H1 (cell line): ENCODE results near the gene CENPB. TPM values are rescaled to one million over a fixed set of nuclear protein-coding genes. Genes with fewer than 3 reads are reported as not detected.

Experiments used
- CTCF ChIA-PET: fragments of 300-600 bp; sonication (Branson Sonifier 250); formaldehyde crosslinking; loops from one replicate; lab custom pipeline; 2021; ENCODE audit not compliant: partially characterized antibody; lab: Charles Lee
- POLR2A ChIA-PET: fragments of 300-600 bp; sonication (Branson Sonifier 250); formaldehyde crosslinking; loops from one replicate; lab custom pipeline; 2021; ENCODE audit warnings: inconsistent platforms; ENCODE audit not compliant: partially characterized antibody; lab: Charles Lee
- DNase-seq, 2 experiments: peaks; one replicate each; pipeline versions ENCODE4 v3.0.0 to v3.0.0-alpha.2; 2010 to 2022; ENCODE audit warnings: low spot score in 2 of 2, low read depth in 1 of 2, mixed read lengths in 1 of 2
- FAIRE-seq: peaks from 2 replicates; lab custom pipeline; 2011; peaks lifted over from hg19 to GRCh38; lab: Jason Lieb, UNC
- H2AFZ ChIP-seq: 2 replicates; pipeline ENCODE4 v1.8.1; 2012; ENCODE audit warnings: low read length, inconsistent platforms
- H2AK5ac ChIP-seq: 2 replicates; pipeline ENCODE4 v1.6.1; 2013; ENCODE audit warnings: low read depth, low read length
- H2BK120ac ChIP-seq: replicated peaks from 2 replicates; pipeline ENCODE3; 2013; ENCODE audit warnings: low read depth, low read length, inconsistent platforms
- H2BK12ac ChIP-seq: 2 replicates; pipeline ENCODE4 v1.6.1; 2013; ENCODE audit warnings: low read depth, low read length
- H2BK15ac ChIP-seq: 2 replicates; pipeline ENCODE4 v1.6.1; 2013; ENCODE audit warnings: low read length
- H2BK20ac ChIP-seq: 2 replicates; pipeline ENCODE4 v1.6.1; 2013; ENCODE audit warnings: low read length
- H2BK5ac ChIP-seq: 2 replicates; pipeline ENCODE4 v1.6.1; 2013; ENCODE audit warnings: low read depth, low read length
- H3K14ac ChIP-seq: 2 replicates; pipeline ENCODE4 v1.6.1; 2013; ENCODE audit warnings: inconsistent platforms; ENCODE audit not compliant: insufficient read length
- H3K18ac ChIP-seq: 2 replicates; pipeline ENCODE4 v1.6.1; 2013; ENCODE audit warnings: low read length; ENCODE audit errors: extremely low read depth
- H3K23ac ChIP-seq: 2 replicates; pipeline ENCODE4 v1.6.1; 2013; ENCODE audit warnings: inconsistent platforms; ENCODE audit not compliant: insufficient read length
- H3K23me2 ChIP-seq: 2 replicates; pipeline ENCODE4 v1.6.1; 2013; ENCODE audit warnings: low read depth, low read length
- H3K27ac ChIP-seq: 2 replicates; pipeline ENCODE4 v1.6.1; 2011; ENCODE audit warnings: low read depth, low read length, inconsistent platforms
- H3K27me3 ChIP-seq, 4 experiments: replicated peaks in 1 of 4; 1 replicate in 1 of 4; 2 replicates in 3 of 4; pipeline versions ENCODE4 v1.6.1 to v1.8.1; 2011 to 2013; ENCODE audit warnings: low read length in 3 of 4, mild to moderate bottlenecking in 3 of 4, inconsistent platforms in 2 of 4, mixed read lengths in 2 of 4, moderate library complexity in 1 of 4; ENCODE audit not compliant: control insufficient read depth in 3 of 4, insufficient read depth in 3 of 4; ENCODE audit errors: extremely low read depth in 1 of 4
- H3K36me3 ChIP-seq, 4 experiments: 2 replicates each; pipeline versions ENCODE4 v1.6.1 to v1.8.1; 2011 to 2013; ENCODE audit warnings: mild to moderate bottlenecking in 4 of 4, low read length in 3 of 4, moderate library complexity in 2 of 4, control low read depth in 1 of 4, inconsistent platforms in 1 of 4; ENCODE audit not compliant: insufficient read depth in 4 of 4, control insufficient read depth in 2 of 4
- H3K4ac ChIP-seq: replicated peaks from 2 replicates; pipeline ENCODE3; 2013; ENCODE audit warnings: low read length, low read depth, mixed read lengths, inconsistent platforms; ENCODE audit not compliant: insufficient read length
- H3K4me1 ChIP-seq, 4 experiments: replicated peaks in 1 of 4; 1 replicate in 1 of 4; 2 replicates in 3 of 4; pipeline versions ENCODE4 v1.6.1 to v1.8.1; 2011 to 2013; ENCODE audit warnings: low read length in 3 of 4, inconsistent platforms in 2 of 4, mixed read lengths in 1 of 4; ENCODE audit not compliant: insufficient read depth in 4 of 4, control insufficient read depth in 3 of 4
- H3K4me2 ChIP-seq, 2 experiments: 2 replicates each; pipeline versions ENCODE4 v1.6.1 to v1.8.1; 2011 to 2013; ENCODE audit warnings: low read depth in 2 of 2, low read length in 2 of 2, control low read depth in 1 of 2, inconsistent platforms in 1 of 2, mild to moderate bottlenecking in 1 of 2; ENCODE audit not compliant: insufficient read depth in 1 of 2
- H3K4me3 ChIP-seq, 4 experiments: fragments of 200-600, 300-600 bp in 1 of 4; sonication (generic), shearing (Covaris generic), sonication (Bioruptor Twin) in 1 of 4; 2 replicates each; pipeline versions ENCODE4 v1.5.1 to v1.8.1; 2011 to 2016; ENCODE audit warnings: low read length in 4 of 4, low read depth in 3 of 4, control low read depth in 2 of 4, inconsistent platforms in 2 of 4, mild to moderate bottlenecking in 2 of 4, mixed read lengths in 1 of 4, moderate library complexity in 1 of 4; ENCODE audit not compliant: insufficient read depth in 2 of 4; ENCODE audit errors: extremely low read depth in 1 of 4
- H3K56ac ChIP-seq: replicated peaks from 2 replicates; pipeline ENCODE3; 2013; ENCODE audit warnings: low read depth, mild to moderate bottlenecking, mixed read lengths, low read length, inconsistent platforms; ENCODE audit not compliant: insufficient read length
- H3K79me1 ChIP-seq: 2 replicates; pipeline ENCODE4 v1.6.1; 2013; ENCODE audit warnings: low read depth, low read length, control low read depth
- H3K79me2 ChIP-seq, 2 experiments: 2 replicates each; pipeline versions ENCODE4 v1.6.1 to v1.8.1; 2012 to 2013; ENCODE audit warnings: low read length in 2 of 2, mild to moderate bottlenecking in 2 of 2, inconsistent platforms in 1 of 2; ENCODE audit not compliant: insufficient read depth in 2 of 2, control insufficient read depth in 1 of 2
- H3K9ac ChIP-seq, 4 experiments: replicated peaks in 1 of 4; 1 replicate in 1 of 4; 2 replicates in 3 of 4; pipeline versions ENCODE4 v1.6.1 to v1.8.1; 2011 to 2013; ENCODE audit warnings: low read depth in 3 of 4, low read length in 3 of 4, control low read depth in 2 of 4, mild to moderate bottlenecking in 2 of 4, moderate library complexity in 2 of 4, inconsistent platforms in 1 of 4; ENCODE audit errors: extremely low read depth in 1 of 4
- H3K9me3 ChIP-seq, 2 experiments: 2 replicates each; pipeline versions ENCODE4 v1.6.1 to v1.8.1; 2012 to 2013; ENCODE audit warnings: mild to moderate bottlenecking in 2 of 2, moderate library complexity in 2 of 2, control low read depth in 1 of 2, inconsistent platforms in 1 of 2, low read depth in 1 of 2, low read length in 1 of 2, mixed read lengths in 1 of 2; ENCODE audit not compliant: insufficient read depth in 2 of 2
- H4K20me1 ChIP-seq, 2 experiments: replicated peaks in 1 of 2; 2 replicates each; pipeline versions ENCODE3 to v1.8.1; 2011 to 2013; ENCODE audit warnings: inconsistent platforms in 2 of 2, low read length in 2 of 2, mild to moderate bottlenecking in 1 of 2; ENCODE audit not compliant: insufficient read depth in 2 of 2, control insufficient read depth in 1 of 2
- H4K5ac ChIP-seq: 2 replicates; pipeline ENCODE4 v1.6.1; 2013; ENCODE audit warnings: low read length, low read depth, mixed read lengths, inconsistent platforms; ENCODE audit not compliant: insufficient read length
- H4K8ac ChIP-seq: 2 replicates; pipeline ENCODE4 v1.8.0; 2013; ENCODE audit warnings: mild to moderate bottlenecking, moderate library complexity, low read length, inconsistent platforms; ENCODE audit not compliant: insufficient read depth; ENCODE audit errors: extremely low read depth
- H4K91ac ChIP-seq: replicated peaks from 2 replicates; pipeline ENCODE3; 2013; ENCODE audit warnings: low read length, mixed read lengths, inconsistent platforms; ENCODE audit not compliant: insufficient read length
- BRCA1 ChIP-seq: IDR thresholded peaks from 2 replicates; pipeline ENCODE4 v1.6.1; 2012; ENCODE audit warnings: low read depth, low read length, improper control_type of control experiment
- EP300 ChIP-seq, 2 experiments: IDR thresholded peaks; 1 replicate in 1 of 2; 2 replicates in 1 of 2; pipeline ENCODE4 v1.6.1; 2011 to 2012; ENCODE audit warnings: low read depth in 2 of 2, low read length in 2 of 2, mild to moderate bottlenecking in 2 of 2, borderline replicate concordance in 1 of 2, inconsistent platforms in 1 of 2, moderate library complexity in 1 of 2
- EZH2 ChIP-seq: fragments of 200-600 bp; sonication (generic); IDR thresholded peaks from 2 replicates; pipeline ENCODE4 v1.7.1; 2012; ENCODE audit warnings: low read depth, mild to moderate bottlenecking, moderate library complexity, low read length, inconsistent platforms; ENCODE audit not compliant: severe bottlenecking
- KDM1A ChIP-seq: fragments of 200-600, 300-600 bp; sonication (generic); IDR thresholded peaks from 2 replicates; pipeline ENCODE4 v1.7.1; 2016; ENCODE audit warnings: mild to moderate bottlenecking, low read length, borderline replicate concordance
- KDM5A ChIP-seq: fragments of 200-600 bp; IDR thresholded peaks from 2 replicates; pipeline ENCODE4 v1.7.1; 2012; ENCODE audit warnings: mild to moderate bottlenecking, low read length, inconsistent platforms, mixed read lengths
- POU5F1 ChIP-seq: IDR thresholded peaks from 2 replicates; pipeline ENCODE4 v1.6.1; 2011; ENCODE audit warnings: low read depth, mild to moderate bottlenecking, low read length, moderate library complexity
- SAP30 ChIP-seq: fragments of 300-600 bp; sonication (generic); IDR thresholded peaks from 2 replicates; pipeline ENCODE4 v1.7.1; 2012; ENCODE audit warnings: low read length, moderate library complexity, mild to moderate bottlenecking, inconsistent platforms; ENCODE audit not compliant: insufficient read depth, insufficient replicate concordance
- SP4 ChIP-seq: IDR thresholded peaks from 2 replicates; pipeline ENCODE4 v1.6.1; 2012; ENCODE audit warnings: low read length, inconsistent platforms
- WGBS, 2 experiments: shearing (Covaris generic) in 1 of 2; methylation state at CpG; one replicate each; pipeline versions ENCODE4 v1.1.6 to v1.1.7; 2013 to 2015; ENCODE audit warnings: low lambda C conversion rate in 2 of 2, mixed read lengths in 2 of 2, inconsistent platforms in 1 of 2, low coverage in 1 of 2, missing lambda C conversion rate in 1 of 2; ENCODE audit not compliant: insufficient replicate concordance in 2 of 2, insufficient coverage in 1 of 2, insufficient read length in 1 of 2; ENCODE audit errors: extremely low coverage in 1 of 2, missing lambda C conversion rate in 1 of 2; 5-methylcytosine and 5-hydroxymethylcytosine counted together
- polyA plus RNA-seq, 7 experiments: library from polyadenylated mRNA; depleted of rRNA in 3 of 7; stranded (reverse) in 5 of 7; unstranded in 2 of 7; fragments of >200 nt in 5 of 7; fragments of 200-250 nt in 2 of 7; gene quantifications; 1 replicate in 5 of 7; 2 replicates in 1 of 7; 4 replicates in 1 of 7; pipeline versions ENCODE4 v1.2.1 to v1.2.3, GENCODE V29; 2011 to 2013; ENCODE audit warnings: missing spikeins in 2 of 7, mixed read lengths in 2 of 7
- total RNA-seq: library from RNA; stranded (reverse); fragmentation: NEBNext Ultra II Directional; extraction: Animal tissue kit (Norgen Biotek cat#: 25700); gene quantifications from 2 replicates; pipeline ENCODE4 v1.2.1, GENCODE V29; 2021
- TF ChIP-seq, protein P1 (sequence below): IDR thresholded peaks from 2 replicates; pipeline ENCODE4 v1.6.1; 2012; ENCODE audit warnings: low read length, inconsistent platforms
- TF ChIP-seq, protein P2 (sequence below): IDR thresholded peaks from 2 replicates; pipeline ENCODE4 v1.6.1; 2011; ENCODE audit warnings: low read length, improper control_type of control experiment

The CENPB gene
- total and polyA plus RNA-seq, 2 of the 8 experiments (the other 6 are each of a cell fraction or from before 2014, with no cell fraction given), result 17.7 to 51.6 TPM

GRCh38 chr20:3748073-3748472 is 38.5 kb downstream of the CENPB start:
- H3K4me1 ChIP-seq, result peaks cover 0 to 25% (median 8%) of the 10 kb centered on the region in 4 experiments; a peak in 6 of 7 replicates
- no peak overlapping the region for H3K18ac ChIP-seq
- H3K27me3 ChIP-seq, result peaks cover 4 to 26% (median 22%) of the 10 kb centered on the region in 4 experiments
- no peaks in the 10 kb centered on the region for H3K79me2 ChIP-seq
- no peak overlapping the region for H3K9ac ChIP-seq
- H3K14ac ChIP-seq, result no peak overlapping the region
- H3K56ac ChIP-seq, result no peak overlapping the region
- no peak overlapping the region for H2AFZ ChIP-seq
- no peak overlapping the region for H2BK15ac ChIP-seq
- no peak overlapping the region for H2BK12ac ChIP-seq
- 88% methylated on average over 16 of the region's 16 CpGs; no CpG with 5 or more reads in 1 of the 2 experiments for WGBS, 2 experiments
- no peak for FAIRE-seq
- H4K8ac ChIP-seq, result no peak overlapping the region
- no peaks in the 10 kb centered on the region; a peak in 1 of 8 replicates for H3K36me3 ChIP-seq
- H2BK5ac ChIP-seq, result no peak overlapping the region
- H2AK5ac ChIP-seq, result 0 out of 2 replicates have a peak overlapping the region, but pooled peaks have one; percentile 10
- no peak overlapping the region for H4K91ac ChIP-seq
- DNase-seq, result no peak
- no peak overlapping the region for H3K4ac ChIP-seq
- peaks cover 25% of the 10 kb centered on the region for H3K23me2 ChIP-seq
- no peak overlapping the region for H3K23ac ChIP-seq
- no peak overlapping the region for H2BK120ac ChIP-seq
- no peaks in the 10 kb centered on the region for H3K9me3 ChIP-seq
- ChIA-PET POLR2A (interaction anchor here (0.8 to 1.6 kb wide), 5 partner anchors 9 to 75 kb away, joined by 3 to 6 read pairs (median 3); no protein-coding TSS in a partner anchor), CTCF (interaction anchor here (0.9 to 18.6 kb wide), 15 partner anchors 14 to 118 kb away, joined by 3 to 308 read pairs (median 12); partner anchors contain the start of genes ADISSP, CENPB, HSPA12B and SIGLEC1)
- H3K4me2 ChIP-seq, result no peak overlapping the region
- H3K79me1 ChIP-seq, result no peaks in the 10 kb centered on the region
- no peak overlapping the region for H4K5ac ChIP-seq
- H4K20me1 ChIP-seq, result peaks cover 2 to 13% of the 10 kb centered on the region in 2 experiments
- H2BK20ac ChIP-seq, result no peak overlapping the region
- no peak overlapping the region for H3K27ac ChIP-seq
- H3K4me3 ChIP-seq, result no peak overlapping the region
- no peak for TF ChIP-seq POU5F1
- TF ChIP-seq BRCA1, result no peak
- no peak for TF ChIP-seq KDM1A
- TF ChIP-seq EZH2, result no peak
- TF ChIP-seq SAP30, result no peak
- TF ChIP-seq, protein P1, sequence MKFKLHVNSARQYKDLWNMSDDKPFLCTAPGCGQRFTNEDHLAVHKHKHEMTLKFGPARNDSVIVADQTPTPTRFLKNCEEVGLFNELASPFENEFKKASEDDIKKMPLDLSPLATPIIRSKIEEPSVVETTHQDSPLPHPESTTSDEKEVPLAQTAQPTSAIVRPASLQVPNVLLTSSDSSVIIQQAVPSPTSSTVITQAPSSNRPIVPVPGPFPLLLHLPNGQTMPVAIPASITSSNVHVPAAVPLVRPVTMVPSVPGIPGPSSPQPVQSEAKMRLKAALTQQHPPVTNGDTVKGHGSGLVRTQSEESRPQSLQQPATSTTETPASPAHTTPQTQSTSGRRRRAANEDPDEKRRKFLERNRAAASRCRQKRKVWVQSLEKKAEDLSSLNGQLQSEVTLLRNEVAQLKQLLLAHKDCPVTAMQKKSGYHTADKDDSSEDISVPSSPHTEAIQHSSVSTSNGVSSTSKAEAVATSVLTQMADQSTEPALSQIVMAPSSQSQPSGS, result no peak
- TF ChIP-seq SP4, result no peak
- TF ChIP-seq KDM5A, result no peak
- TF ChIP-seq, protein P2, sequence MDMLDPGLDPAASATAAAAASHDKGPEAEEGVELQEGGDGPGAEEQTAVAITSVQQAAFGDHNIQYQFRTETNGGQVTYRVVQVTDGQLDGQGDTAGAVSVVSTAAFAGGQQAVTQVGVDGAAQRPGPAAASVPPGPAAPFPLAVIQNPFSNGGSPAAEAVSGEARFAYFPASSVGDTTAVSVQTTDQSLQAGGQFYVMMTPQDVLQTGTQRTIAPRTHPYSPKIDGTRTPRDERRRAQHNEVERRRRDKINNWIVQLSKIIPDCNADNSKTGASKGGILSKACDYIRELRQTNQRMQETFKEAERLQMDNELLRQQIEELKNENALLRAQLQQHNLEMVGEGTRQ, result no peak
- no peak for TF ChIP-seq EP300 (IDR thresholded peaks at IDR 0.05; ENCODE audit: borderline replicate concordance in 1 of 2, low read depth in 2 of 2, low read length in 2 of 2)
